Esophagus squamous epithelium (tissue), 5 donors: ENCODE measurements around the gene KAT7. TPM values are rescaled to one million over a fixed set of nuclear protein-coding genes. Genes with fewer than 3 reads are reported as not detected.

ENCODE experiments used
- DNase-seq: peaks from one replicate; lab custom pipeline; 2025; lab: John Stamatoyannopoulos, UW
- H3K27ac ChIP-seq, 4 donors: fragments of 200-600 bp; sonication (generic); one replicate each; pipeline ENCODE4 v1.5.1; 2016 to 2019; ENCODE audit warnings: mild to moderate bottlenecking in 1 of 4
- H3K27me3 ChIP-seq, 4 donors: fragments of 200-600 bp; sonication (generic); 1 replicate in 3 of 4; 2 replicates in 1 of 4; pipeline versions ENCODE4 v1.5.1 to v1.6.0; 2017 to 2021; ENCODE audit warnings: antibody characterized with exemption in 1 of 4
- H3K36me3 ChIP-seq, 3 donors: fragments of 200-600 bp; sonication (generic); one replicate each; pipeline ENCODE4 v1.5.1; 2016 to 2019
- H3K4me1 ChIP-seq, 3 donors: fragments of 200-600 bp; sonication (generic); one replicate each; pipeline ENCODE4 v1.5.1; 2017 to 2019
- H3K4me3 ChIP-seq, 4 donors: fragments of 200-600 bp; sonication (generic); 1 replicate in 3 of 4; 2 replicates in 1 of 4; pipeline ENCODE4 v1.5.1; 2016 to 2019; ENCODE audit warnings: mild to moderate bottlenecking in 2 of 4, moderate library complexity in 1 of 4
- H3K9me3 ChIP-seq, 3 donors: fragments of 200-600 bp; sonication (generic); one replicate each; pipeline ENCODE4 v1.5.1; 2016 to 2019
- CTCF ChIP-seq, 6 experiments: fragments of 450-650 bp in 4 of 6; fragments of 200-600 bp in 2 of 6; sonication (generic) in 2 of 6; IDR thresholded peaks; one replicate each; pipeline ENCODE4 v1.5.1; 2016 to 2019; ENCODE audit warnings: antibody characterized with exemption in 6 of 6, mild to moderate bottlenecking in 4 of 6, moderate library complexity in 4 of 6
- POLR2A ChIP-seq, 4 donors: fragments of 450-650 bp; IDR thresholded peaks; one replicate each; pipeline ENCODE4 v1.6.1; 2017; ENCODE audit warnings: antibody characterized with exemption in 4 of 4, mild to moderate bottlenecking in 4 of 4, moderate library complexity in 3 of 4
- WGBS, 2 donors: methylation state at CpG; one replicate each; pipeline ENCODE4 v1.1.5; 2018; 5-methylcytosine and 5-hydroxymethylcytosine counted together
- intact Hi-C: fragments of 100-400 bp; cut with DNase I; formaldehyde crosslinking; loops from one replicate; pipeline ENCODE4 v1.15.0; 2022
- total RNA-seq, 4 donors: library from RNA; depleted of rRNA; stranded (reverse); fragments of >200 nt; gene quantifications; one replicate each; pipeline ENCODE4 v1.1.0, GENCODE V29; 2016
- donor health status: DM: yes; HTN: yes; CAD: no.

KAT7 gene
- total RNA-seq, 4 donors from 2014 or later = 22.6 to 32.6 (median 26.6) TPM

- Histone ChIP-seq H3K4me3 (no peak overlapping the region), H3K27ac (no peak overlapping the region), H3K9me3 (no peaks in the 10 kb centered on the region), H3K4me1 (peaks cover 0 to 40% (median 12%) of the 10 kb centered on the region in 3 donors), H3K36me3 (peaks cover 0 to 18% (median 0%) of the 10 kb centered on the region in 3 donors), H3K27me3 (no peaks in the 10 kb centered on the region)
- no peak for DNase-seq
- WGBS, 2 donors = 75 to 100% methylated on average over 2 to 4 of the region's 6 CpGs
- intact Hi-C loops = no loop called here
- no peak for TF ChIP-seq POLR2A (IDR thresholded peaks at IDR 0.05)
- peak in 4 of 6 experiments; percentile 13 to 50 (median 28) for TF ChIP-seq CTCF (IDR thresholded peaks at IDR 0.05)
Observed at GRCh38 chr17:49843774-49844350, 55.4 kb downstream of the KAT7 start.

DNA sequence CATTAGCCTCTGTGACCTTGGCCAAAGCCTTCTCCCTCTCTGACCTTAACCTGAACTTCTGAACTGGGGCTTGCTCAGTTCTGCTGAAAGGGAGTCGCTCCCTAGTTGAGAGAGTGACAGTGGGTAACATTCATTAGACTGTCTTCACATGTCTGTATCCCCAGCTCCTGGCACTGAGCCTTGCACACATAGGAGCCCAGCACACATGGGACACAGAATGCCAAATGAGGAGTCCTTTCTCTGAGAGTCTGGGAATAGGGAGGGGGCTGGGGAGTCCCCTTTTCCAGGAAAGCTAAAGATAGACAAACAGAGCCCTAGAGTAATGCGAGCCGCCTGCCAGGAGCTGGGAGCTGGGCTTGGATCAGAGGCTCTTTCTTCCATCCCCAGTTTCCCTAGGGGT is 56.8 kb downstream of the KAT7 start:
- TF ChIP-seq POLR2A (IDR thresholded peaks at IDR 0.05) (no peak), CTCF (IDR thresholded peaks at IDR 0.05) (no peak)
- WGBS, 2 donors = 62 to 86% methylated on average over 2 of the region's 3 CpGs
- Histone ChIP-seq H3K4me1 (peaks cover 0 to 43% (median 12%) of the 10 kb centered on the region in 3 donors), H3K4me3 (no peak overlapping the region), H3K9me3 (no peaks in the 10 kb centered on the region), H3K27ac (peak overlapping the region in 3 of 4 donors; percentile 16 to 48 (median 30)), H3K36me3 (peaks cover 0 to 17% (median 0%) of the 10 kb centered on the region in 3 donors), H3K27me3 (no peaks in the 10 kb centered on the region)
- intact Hi-C loops = no loop called here
- DNase-seq = no peak

- no peak for DNase-seq
- 54 to 59% methylated on average over 3 to 5 of the region's 9 CpGs for WGBS, 2 donors
- intact Hi-C loops = no loop called here
- Histone ChIP-seq H3K27ac (no peak overlapping the region), H3K9me3 (no peaks in the 10 kb centered on the region), H3K4me1 (peaks cover 8 to 61% (median 21%) of the 10 kb centered on the region in 3 donors), H3K36me3 (peaks cover 0 to 17% (median 0%) of the 10 kb centered on the region in 3 donors), H3K27me3 (peaks cover 0 to 5% (median 0%) of the 10 kb centered on the region in 4 donors), H3K4me3 (no peak overlapping the region)
- TF ChIP-seq CTCF (IDR thresholded peaks at IDR 0.05) (no peak), POLR2A (IDR thresholded peaks at IDR 0.05) (no peak)
Observed at GRCh38 chr17:49846938-49847712, 58.6 kb downstream of the KAT7 start.

DNA sequence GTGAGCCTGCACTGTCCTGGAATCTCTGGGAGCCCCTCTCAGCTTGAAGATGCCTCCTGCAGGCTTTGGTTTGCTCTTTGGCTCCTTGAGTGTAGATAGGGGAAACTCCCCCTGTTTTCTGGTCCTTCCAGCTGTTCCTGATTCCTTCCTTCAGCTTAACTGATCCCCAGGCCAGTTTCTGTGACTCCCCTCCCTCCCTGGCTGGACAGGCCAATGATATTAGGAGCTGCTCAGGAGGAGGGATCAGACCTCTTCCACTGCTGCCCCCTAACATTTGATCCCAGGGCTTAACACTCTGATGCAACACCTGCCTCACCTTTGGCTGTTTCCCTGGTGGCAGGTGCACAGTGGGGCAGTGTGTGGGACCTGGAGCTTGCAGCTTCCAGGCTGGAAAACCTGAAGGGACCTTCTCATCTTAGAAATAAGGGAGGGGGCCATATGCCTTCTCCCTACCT is 59.6 kb downstream of the KAT7 start, which contains the start of gene TAC4:
TAC4 (minus strand) TSS at position 51 of the 455 bp plus-strand sequence. CDS start 52 bp downstream, outside the sequence.
- no peak for DNase-seq
- peaks cover 0 to 5% (median 0%) of the 10 kb centered on the region in 4 donors for H3K27me3 ChIP-seq
- peak in 1 of 6 experiments; percentile 3 for TF ChIP-seq CTCF (IDR thresholded peaks at IDR 0.05)
- no peak for TF ChIP-seq POLR2A (IDR thresholded peaks at IDR 0.05)
- intact Hi-C loops = no loop called here
- H3K4me1 ChIP-seq = peaks cover 8 to 52% (median 17%) of the 10 kb centered on the region in 3 donors
- H3K9me3 ChIP-seq = no peaks in the 10 kb centered on the region
- no peak within 1 kb of the TSS for H3K4me3 ChIP-seq
- H3K27ac ChIP-seq = no peak within 1 kb of the TSS
- peaks cover 0 to 17% (median 0%) of the 10 kb centered on the region in 3 donors for H3K36me3 ChIP-seq

- intact Hi-C loops = no loop called here
- no peak overlapping the region for H3K27ac ChIP-seq
- peaks cover 8 to 48% (median 13%) of the 10 kb centered on the region in 3 donors for H3K4me1 ChIP-seq
- TF ChIP-seq POLR2A (IDR thresholded peaks at IDR 0.05) (no peak), CTCF (IDR thresholded peaks at IDR 0.05) (no peak)
- peaks cover 0 to 17% (median 0%) of the 10 kb centered on the region in 3 donors for H3K36me3 ChIP-seq
- no peak overlapping the region for H3K4me3 ChIP-seq
- no peak for DNase-seq
- H3K27me3 ChIP-seq = peaks cover 0 to 5% (median 0%) of the 10 kb centered on the region in 4 donors
- no peaks in the 10 kb centered on the region for H3K9me3 ChIP-seq
- 75 to 80% methylated on average over 5 of the region's 5 CpGs for whole genome bisulfite sequencing, 2 donors
Observed at GRCh38 chr17:49848739-49849138, 60.3 kb downstream of the KAT7 start.
